22Rv1 (cell line): ENCODE data around the gene PDE4B.

Experiments used
- CTCF ChIP-seq: fragments of 450-650 bp; IDR thresholded peaks from 2 replicates; pipeline ENCODE4 v1.5.1; 2017; ENCODE audit warnings: mild to moderate bottlenecking
- ZFX ChIP-seq: fragments of 450-650 bp; IDR thresholded peaks from 2 replicates; pipeline ENCODE4 v1.6.1; 2017; ENCODE audit warnings: antibody characterized with exemption, borderline replicate concordance

- no peak for TF ChIP-seq CTCF
- TF ChIP-seq ZFX, result no peak
Measured at GRCh38 chr1:66352792-66353191, 560.1 kb downstream of the PDE4B start.
